WTC11 (cell line): ENCODE data around the gene RRP7A. TPM values are rescaled to one million over a fixed set of nuclear protein-coding genes. Genes with fewer than 3 reads are reported as not detected.

ENCODE experiments used
- ATAC-seq: fragments of 200-7000 bp; cut with Tn5 transposase; 2 replicates; pipeline ENCODE4 v1.10.0; 2021; ENCODE audit warnings: mild to moderate bottlenecking, moderate library complexity
- CTCF ChIA-PET: fragments of 300-600 bp; sonication (Branson Sonifier 250); formaldehyde crosslinking; loops from one replicate; lab custom pipeline; 2021; ENCODE audit warnings: antibody characterized with exemption; lab: Charles Lee
- POLR2A ChIA-PET: fragments of 350-600 bp; sonication (Branson Sonifier 250); formaldehyde crosslinking; loops from one replicate; lab custom pipeline; 2021; ENCODE audit warnings: antibody characterized with exemption; lab: Charles Lee
- DNase-seq: peaks from one replicate; pipeline ENCODE4 v3.0.0; 2021; ENCODE audit warnings: low spot score
- H3K27ac Mint-ChIP-seq: 2 replicates; pipeline ENCODE4 v1.8.0; 2021; ENCODE audit warnings: mixed read lengths
- H3K27me3 Mint-ChIP-seq: 2 replicates; pipeline ENCODE4 v1.8.0; 2021; ENCODE audit warnings: low read depth, mild to moderate bottlenecking, moderate library complexity, mixed read lengths
- H3K36me3 Mint-ChIP-seq: 2 replicates; pipeline ENCODE4 v1.8.0; 2021; ENCODE audit warnings: mixed read lengths
- H3K4me1 Mint-ChIP-seq: 2 replicates; pipeline ENCODE4 v1.8.0; 2022; ENCODE audit warnings: mixed read lengths
- H3K4me3 Mint-ChIP-seq: 2 replicates; pipeline ENCODE4 v1.8.0; 2021; ENCODE audit warnings: mild to moderate bottlenecking, moderate library complexity, mixed read lengths
- H3K9me3 Mint-ChIP-seq: 2 replicates; pipeline ENCODE4 v1.8.0; 2021; ENCODE audit warnings: mixed read lengths
- ARID4B ChIP-seq: sonication (generic); formaldehyde crosslinking; IDR thresholded peaks from 2 replicates; pipeline ENCODE4 v1.8.0; 2023; ENCODE audit warnings: missing genetic modification reagents, mild to moderate bottlenecking, borderline replicate concordance
- ATF3 ChIP-seq: sonication (generic); formaldehyde crosslinking; conservative IDR thresholded peaks from 2 replicates; pipeline ENCODE4 v1.8.1; 2022; ENCODE audit warnings: mild to moderate bottlenecking, missing genetic modification reagents
- CTCF ChIP-seq: fragments of 200-600 bp; IDR thresholded peaks from 2 replicates; pipeline ENCODE4 v1.8.0; 2022; ENCODE audit warnings: antibody characterized with exemption
- ESRRA ChIP-seq: sonication (generic); formaldehyde crosslinking; IDR thresholded peaks from 2 replicates; pipeline ENCODE4 v1.8.1; 2022; ENCODE audit warnings: mild to moderate bottlenecking, missing genetic modification reagents, borderline replicate concordance
- KAT7 ChIP-seq: sonication (generic); formaldehyde crosslinking; IDR thresholded peaks from 2 replicates; pipeline ENCODE4 v1.8.1; 2023; ENCODE audit warnings: missing genetic modification reagents, mild to moderate bottlenecking, borderline replicate concordance
- MAX ChIP-seq: sonication (generic); formaldehyde crosslinking; IDR thresholded peaks from 2 replicates; pipeline ENCODE4 v1.8.0; 2022; ENCODE audit warnings: mild to moderate bottlenecking, missing genetic modification reagents
- NFATC4 ChIP-seq: fragments of 250-450 bp; sonication (Bioruptor Pico); IDR thresholded peaks from 2 replicates; pipeline ENCODE4 v1.9.0; 2021; ENCODE audit warnings: mild to moderate bottlenecking
- NFYB ChIP-seq: sonication (generic); formaldehyde crosslinking; conservative IDR thresholded peaks from 2 replicates; pipeline ENCODE4 v1.8.0; 2022; ENCODE audit warnings: low read depth, missing genetic modification reagents
- PRDM15 ChIP-seq: sonication (generic); formaldehyde crosslinking; IDR thresholded peaks from 2 replicates; pipeline ENCODE4 v1.8.0; 2022; ENCODE audit warnings: missing genetic modification reagents
- SOX15 ChIP-seq: fragments of 250-450 bp; sonication (Bioruptor Pico); IDR thresholded peaks from 2 replicates; pipeline ENCODE4 v1.9.0; 2021; ENCODE audit warnings: mild to moderate bottlenecking
- ZNF219 ChIP-seq: sonication (generic); formaldehyde crosslinking; IDR thresholded peaks from 2 replicates; pipeline ENCODE4 v1.8.0; 2023; ENCODE audit warnings: missing genetic modification reagents, mild to moderate bottlenecking, borderline replicate concordance
- ZNF317 ChIP-seq: sonication (generic); formaldehyde crosslinking; IDR thresholded peaks from 2 replicates; pipeline ENCODE4 v1.8.1; 2023; ENCODE audit warnings: low read depth, mild to moderate bottlenecking, moderate library complexity, missing genetic modification reagents, borderline replicate concordance
- ZNF396 ChIP-seq: fragments of 250-450 bp; sonication (Bioruptor Pico); IDR thresholded peaks from 2 replicates; pipeline ENCODE4 v1.8.0; 2021; ENCODE audit warnings: mild to moderate bottlenecking, moderate library complexity, borderline replicate concordance
- ZNF416 ChIP-seq: fragments of 250-450 bp; sonication (Bioruptor Pico); IDR thresholded peaks from 2 replicates; pipeline ENCODE4 v1.9.0; 2021; ENCODE audit warnings: mild to moderate bottlenecking, inconsistent platforms
- total RNA-seq: library from RNA; stranded (reverse); gene quantifications from 3 replicates; pipeline ENCODE4 v1.2.3, GENCODE V29; 2021
- TF ChIP-seq, protein P1 (sequence below): sonication (generic); formaldehyde crosslinking; IDR thresholded peaks from 2 replicates; pipeline ENCODE4 v1.8.1; 2023; ENCODE audit warnings: mild to moderate bottlenecking, missing genetic modification reagents
- TF ChIP-seq, protein P2 (sequence below): sonication (generic); formaldehyde crosslinking; IDR thresholded peaks from 2 replicates; pipeline ENCODE4 v1.8.1; 2022; ENCODE audit warnings: mild to moderate bottlenecking, moderate library complexity, missing genetic modification reagents

RRP7A gene
- total RNA-seq, 1 experiment from 2014 or later, result 95.0 TPM

- TF ChIP-seq, protein P1, sequence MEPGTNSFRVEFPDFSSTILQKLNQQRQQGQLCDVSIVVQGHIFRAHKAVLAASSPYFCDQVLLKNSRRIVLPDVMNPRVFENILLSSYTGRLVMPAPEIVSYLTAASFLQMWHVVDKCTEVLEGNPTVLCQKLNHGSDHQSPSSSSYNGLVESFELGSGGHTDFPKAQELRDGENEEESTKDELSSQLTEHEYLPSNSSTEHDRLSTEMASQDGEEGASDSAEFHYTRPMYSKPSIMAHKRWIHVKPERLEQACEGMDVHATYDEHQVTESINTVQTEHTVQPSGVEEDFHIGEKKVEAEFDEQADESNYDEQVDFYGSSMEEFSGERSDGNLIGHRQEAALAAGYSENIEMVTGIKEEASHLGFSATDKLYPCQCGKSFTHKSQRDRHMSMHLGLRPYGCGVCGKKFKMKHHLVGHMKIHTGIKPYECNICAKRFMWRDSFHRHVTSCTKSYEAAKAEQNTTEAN, result no peak
- TF ChIP-seq, all 79 proteins: peak for 2
Measured at GRCh38 chr22:42560781-42561180, 41.2 kb upstream of the RRP7A start (continued).

- Mint-ChIP-seq H3K27ac (no peak overlapping the region), H3K27me3 (peaks cover 42% of the 10 kb centered on the region), H3K4me3 (no peak overlapping the region), H3K4me1 (peaks cover 8% of the 10 kb centered on the region), H3K9me3 (no peaks in the 10 kb centered on the region), H3K36me3 (no peaks in the 10 kb centered on the region)
- CTCF ChIA-PET, result interaction anchor here (0.6 to 2.8 kb wide), 7 partner anchors 10 to 386 kb away, joined by 3 to 15 read pairs (median 4); no protein-coding TSS in a partner anchor
- ATAC-seq (no peak), DNase-seq (no peak)
- TF ChIP-seq ZNF219, result no peak
- TF ChIP-seq ARID4B (CRISPR knock-in tag), result no peak
- TF ChIP-seq SOX15 (CRISPR knock-in tag), result no peak
- no peak for TF ChIP-seq ZNF416 (CRISPR knock-in tag)
- no peak for TF ChIP-seq ATF3 (CRISPR knock-in tag)
- TF ChIP-seq PRDM15 (CRISPR knock-in tag), result no peak
- TF ChIP-seq, protein P2, sequence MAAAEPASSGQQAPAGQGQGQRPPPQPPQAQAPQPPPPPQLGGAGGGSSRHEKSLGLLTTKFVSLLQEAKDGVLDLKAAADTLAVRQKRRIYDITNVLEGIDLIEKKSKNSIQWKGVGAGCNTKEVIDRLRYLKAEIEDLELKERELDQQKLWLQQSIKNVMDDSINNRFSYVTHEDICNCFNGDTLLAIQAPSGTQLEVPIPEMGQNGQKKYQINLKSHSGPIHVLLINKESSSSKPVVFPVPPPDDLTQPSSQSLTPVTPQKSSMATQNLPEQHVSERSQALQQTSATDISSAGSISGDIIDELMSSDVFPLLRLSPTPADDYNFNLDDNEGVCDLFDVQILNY (CRISPR knock-in tag), result no peak
- TF ChIP-seq ZNF396 (CRISPR knock-in tag), result no peak
- TF ChIP-seq NFATC4 (CRISPR knock-in tag), result no peak
- POLR2A ChIA-PET, result interaction anchor here (1.2 kb wide), 1 partner anchor 9 kb away, joined by 6 read pairs; no protein-coding TSS in a partner anchor
Measured at GRCh38 chr22:42560381-42560780, 40.8 kb upstream of the RRP7A start.

- ATAC-seq (peak; percentile 97), DNase-seq (peak; percentile 97)
- peaks cover 13% of the 10 kb centered on the region for H3K9me3 Mint-ChIP-seq
- peak within 1 kb of the TSS; percentile 85 for H3K4me3 Mint-ChIP-seq
- peaks cover 52% of the 10 kb centered on the region for H3K27me3 Mint-ChIP-seq
- H3K27ac Mint-ChIP-seq, result no peak within 1 kb of the TSS
- peaks cover 20% of the 10 kb centered on the region for H3K4me1 Mint-ChIP-seq
- ChIA-PET CTCF (interaction anchor here (0.6 to 1.9 kb wide), 7 partner anchors 12 to 110 kb away, joined by 3 to 11 read pairs (median 5); no protein-coding TSS in a partner anchor), POLR2A (interaction anchor here (0.6 kb wide), 1 partner anchor 248 kb away, joined by 3 read pairs; no protein-coding TSS in a partner anchor)
- peaks cover 9% of the 10 kb centered on the region for H3K36me3 Mint-ChIP-seq
- TF ChIP-seq ZNF317, result 0 out of 2 replicates have a peak, but pooled peaks have one; percentile 2
- no peak for TF ChIP-seq CTCF
- TF ChIP-seq, protein P1, result peak; percentile 94
- 0 out of 2 replicates have a peak, but pooled peaks have one; percentile 39 for TF ChIP-seq KAT7 (CRISPR knock-in tag)
- TF ChIP-seq MAX (CRISPR knock-in tag), result peak; percentile 44; the same call in 1 of the 2 replicates
- peak; percentile 22; the same call in 1 of the 2 replicates for TF ChIP-seq ESRRA (CRISPR knock-in tag)
- peak; percentile 43 for TF ChIP-seq NFYB (CRISPR knock-in tag)
Measured at GRCh38 chr22:42553475-42554361, 34.1 kb upstream of the RRP7A start, which contains the start of gene SERHL2. SERHL2 (plus strand) TSS chr22:42553956; CDS start chr22:42554021, 65 bp downstream.
